ENCODE results near the gene MAP3K2.

MAP3K2 gene

GRCh38 chr2:127419448-127420038, 31.8 kb upstream of the MAP3K2 start:
- Histone ChIP-seq H3K4me1 (ENCODE audit: insufficient read depth, low read length, severe bottlenecking) (peaks cover 12% of the 10 kb centered on the region), H3K36me3 (ENCODE audit: insufficient read depth, low read length) (no peaks in the 10 kb centered on the region), H3F3A (ENCODE audit: insufficient read depth, low read length) (no peaks in the 10 kb centered on the region), H3K4me3 (ENCODE audit: low read depth, low read length, poor library complexity, severe bottlenecking) (no peak overlapping the region), H3K9me3 (ENCODE audit: low read length) (no peaks in the 10 kb centered on the region), H3K9me2 (ENCODE audit: low read depth, low read length) (no peaks in the 10 kb centered on the region), H3K27me3 (ENCODE audit: insufficient read depth, low read length) (peaks cover 8% of the 10 kb centered on the region; the same call in 1 of the 2 replicates), H2AFZ (ENCODE audit: low read length) (no peak overlapping the region), H3K79me2 (ENCODE audit: insufficient read depth, low read length) (no peaks in the 10 kb centered on the region), H3K27ac (ENCODE audit: low read depth, low read length, poor library complexity, severe bottlenecking) (no peak overlapping the region), H3K9ac (ENCODE audit: low read length) (no peak overlapping the region), H4K20me1 (ENCODE audit: insufficient read depth, low read length) (no peaks in the 10 kb centered on the region), H3K4me2 (ENCODE audit: low read length) (no peak overlapping the region)
- TF ChIP-seq CTCF (IDR thresholded peaks at IDR 0.05; ENCODE audit: low read length) = no peak
- TF ChIP-seq EZH2 (IDR thresholded peaks at IDR 0.05; ENCODE audit: borderline replicate concordance, low read length) = no peak

DNA sequence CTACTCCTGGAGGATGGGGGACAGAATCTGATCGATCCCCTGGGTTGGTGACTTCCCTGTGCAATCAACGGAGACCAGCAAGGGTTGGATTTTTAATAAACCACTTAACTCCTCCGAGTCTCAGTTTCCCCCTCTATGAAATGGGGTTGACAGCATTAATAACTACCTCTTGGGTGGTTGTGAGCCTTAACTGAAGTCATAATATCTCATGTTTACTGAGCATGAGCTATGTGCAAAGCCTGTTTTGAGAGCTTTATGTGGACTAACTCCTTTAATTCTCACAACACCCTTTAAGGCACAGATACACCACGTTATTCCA, 31.3 kb upstream of the MAP3K2 start:
- no peaks in the 10 kb centered on the region for H3K9me2 ChIP-seq (ENCODE audit: low read depth, low read length)
- no peak overlapping the region for H3K9ac ChIP-seq (ENCODE audit: low read length)
- no peaks in the 10 kb centered on the region for H3K79me2 ChIP-seq (ENCODE audit: insufficient read depth, low read length)
- no peak overlapping the region for H2AFZ ChIP-seq (ENCODE audit: low read length)
- peaks cover 8% of the 10 kb centered on the region; the same call in 1 of the 2 replicates for H3K27me3 ChIP-seq (ENCODE audit: insufficient read depth, low read length)
- H4K20me1 ChIP-seq (ENCODE audit: insufficient read depth, low read length) = no peaks in the 10 kb centered on the region
- no peak overlapping the region for H3K4me2 ChIP-seq (ENCODE audit: low read length)
- H3K36me3 ChIP-seq (ENCODE audit: insufficient read depth, low read length) = no peaks in the 10 kb centered on the region
- no peaks in the 10 kb centered on the region for H3K9me3 ChIP-seq (ENCODE audit: low read length)
- H3K4me3 ChIP-seq (ENCODE audit: low read depth, low read length, poor library complexity, severe bottlenecking) = no peak overlapping the region
- peaks cover 12% of the 10 kb centered on the region for H3K4me1 ChIP-seq (ENCODE audit: insufficient read depth, low read length, severe bottlenecking)
- H3F3A ChIP-seq (ENCODE audit: insufficient read depth, low read length) = no peaks in the 10 kb centered on the region
- TF ChIP-seq EZH2 (IDR thresholded peaks at IDR 0.05; ENCODE audit: borderline replicate concordance, low read length) (no peak), CTCF (IDR thresholded peaks at IDR 0.05; ENCODE audit: low read length) (no peak)
- no peak overlapping the region for H3K27ac ChIP-seq (ENCODE audit: low read depth, low read length, poor library complexity, severe bottlenecking)

- Histone ChIP-seq H3K9ac (ENCODE audit: low read length) (no peak within 1 kb of the TSS), H3F3A (ENCODE audit: insufficient read depth, low read length) (no peaks in the 10 kb centered on the region), H3K4me2 (ENCODE audit: low read length) (no peak within 1 kb of the TSS), H3K9me2 (ENCODE audit: low read depth, low read length) (no peaks in the 10 kb centered on the region), H2AFZ (ENCODE audit: low read length) (no peak within 1 kb of the TSS), H3K9me3 (ENCODE audit: low read length) (no peaks in the 10 kb centered on the region; the same call in 1 of the 2 replicates), H3K27ac (ENCODE audit: low read depth, low read length, poor library complexity, severe bottlenecking) (no peak within 1 kb of the TSS), H3K27me3 (ENCODE audit: insufficient read depth, low read length) (peaks cover 8% of the 10 kb centered on the region; the same call in 1 of the 2 replicates), H4K20me1 (ENCODE audit: insufficient read depth, low read length) (no peaks in the 10 kb centered on the region), H3K36me3 (ENCODE audit: insufficient read depth, low read length) (no peaks in the 10 kb centered on the region), H3K4me3 (ENCODE audit: low read depth, low read length, poor library complexity, severe bottlenecking) (no peak within 1 kb of the TSS), H3K79me2 (ENCODE audit: insufficient read depth, low read length) (no peaks in the 10 kb centered on the region), H3K4me1 (ENCODE audit: insufficient read depth, low read length, severe bottlenecking) (peaks cover 12% of the 10 kb centered on the region)
- TF ChIP-seq EZH2 (IDR thresholded peaks at IDR 0.05; ENCODE audit: borderline replicate concordance, low read length) (no peak), CTCF (IDR thresholded peaks at IDR 0.05; ENCODE audit: low read length) (no peak)
Observed at GRCh38 chr2:127418300-127419111, 30.7 kb upstream of the MAP3K2 start, which contains the start of gene PROC. Gene PROC, plus strand, starts transcription at chr2:127418427. Its CDS starts 1,516 bp downstream, at chr2:127419943.

Data from OCI-LY1 (cell line).